Measurements from ENCODE around the gene CDK9. TPM values are rescaled to one million over a fixed set of nuclear protein-coding genes. Genes with fewer than 3 reads are reported as not detected.

Gene CDK9
- total and polyA plus RNA-seq, 10 of the 15 experiments (the other 5 are each of a cell fraction or from before 2014, with no cell fraction given), result 7.3 to 92.6 (median 51.6) TPM

- no peak for TF ChIP-seq NKRF (conservative IDR thresholded peaks at IDR 0.05)
- TF ChIP-seq ZNF384 (IDR thresholded peaks at IDR 0.05; ENCODE audit: borderline replicate concordance, low read depth, low read length), result no peak
- no peak for TF ChIP-seq CEBPB (IDR thresholded peaks at IDR 0.05; ENCODE audit: borderline replicate concordance in 1 of 2, low read depth in 2 of 2, low read length in 2 of 2)
Observed at GRCh38 chr9:127758843-127759242, 27.0 kb upstream of the CDK9 start (continued).

GRCh38 chr9:127761061-127761460, 24.8 kb upstream of the CDK9 start:
- Histone ChIP-seq H3K4me3 (no peak overlapping the region), H3K27ac (ENCODE audit: control insufficient read depth, insufficient read depth) (no peak overlapping the region), H4K20me1 (ENCODE audit: control insufficient read depth, insufficient read depth) (0 out of 2 replicates have a peak, but pooled peaks cover 2% of the 10 kb centered on the region), H3K4me1 (ENCODE audit: control insufficient read depth, insufficient read depth, low read length) (no peaks in the 10 kb centered on the region), H3K9me3 (replicated peaks; ENCODE audit: control insufficient read depth, insufficient read depth, low read length) (no peaks in the 10 kb centered on the region), H3K36me3 (ENCODE audit: control insufficient read depth in 2 of 2, insufficient read depth in 2 of 2, low read length in 1 of 2) (peaks cover under 1 to 8% of the 10 kb centered on the region in 2 experiments), H3K4me2 (ENCODE audit: control insufficient read depth, insufficient read depth) (no peak overlapping the region), H2AFZ (ENCODE audit: control insufficient read depth, low read depth, low read length) (no peak overlapping the region), H3K27me3 (replicated peaks in 1 of 2; ENCODE audit: control insufficient read depth in 2 of 2, insufficient read depth in 2 of 2, low read length in 1 of 2) (no peaks in the 10 kb centered on the region), H3K79me2 (ENCODE audit: control insufficient read depth, insufficient read depth, low read length) (no peaks in the 10 kb centered on the region; the same call in 1 of the 2 replicates), H3K9ac (ENCODE audit: control insufficient read depth, insufficient read depth, low read length) (no peak overlapping the region)
- no TSS peak for BruUV-seq (replicated peaks)
- in situ Hi-C loops (cut with MboI), result no loop called here
- intact Hi-C loops (cut with micrococcal nuclease; ENCODE audit: unreplicated experiment), result no loop called here
- ChIA-PET CTCF (interaction anchor here (1.3 to 1.4 kb wide), 2 partner anchors 10 to 109 kb away, joined by 3 to 4 read pairs; no protein-coding TSS in a partner anchor), RAD21 (ENCODE audit: unreplicated experiment) (no interaction called here), SMC1A (ENCODE audit: uncharacterized antibody, unreplicated experiment) (interaction anchor here (1.6 kb wide), 1 partner anchor 108 kb away, joined by 4 read pairs; no protein-coding TSS in a partner anchor), POLR2A (interaction anchor here (1.5 kb wide), 1 partner anchor 10 kb away, joined by 3 read pairs; no protein-coding TSS in a partner anchor)
- DNase-seq (ENCODE audit: low read depth, low spot score), result no peak
- TF ChIP-seq SUPT20H (IDR thresholded peaks at IDR 0.05; ENCODE audit: borderline replicate concordance, control insufficient read depth, low read depth, low read length), result no peak
- no peak for TF ChIP-seq ZBTB33 (IDR thresholded peaks at IDR 0.05)
- no peak for ATAC-seq
- no peak for FAIRE-seq
- 100% methylated on average over 5 of the region's 5 CpGs for WGBS (ENCODE audit: insufficient coverage, insufficient replicate concordance, low lambda C conversion rate, missing lambda C conversion rate)
